ENCODE results near the gene AP1M2. TPM values are rescaled to one million over a fixed set of nuclear protein-coding genes. Genes with fewer than 3 reads are reported as not detected.

Gene AP1M2
- total RNA-seq, 2 donors from 2014 or later, result 149 to 172 TPM

- Histone ChIP-seq H3K4me1 (no peaks in the 10 kb centered on the region), H3K4me3 (no peak overlapping the region), H3K9me3 (no peaks in the 10 kb centered on the region), H3K27ac (no peak overlapping the region), H3K36me3 (peaks cover 5% of the 10 kb centered on the region), H3K27me3 (no peaks in the 10 kb centered on the region), H3K9ac (ENCODE audit: low read depth in 2 of 2, low read length in 2 of 2) (no peak overlapping the region)
- DNase-seq, result no peak
- no peak for TF ChIP-seq CTCF (IDR thresholded peaks at IDR 0.05)
- intact Hi-C loops (cut with DNase I), result no loop called here
These were observed 27.0 kb downstream of the AP1M2 start for GRCh38 chr19:10560154-10560553.

GRCh38 chr19:10557603-10558197, 29.4 kb downstream of the AP1M2 start:
- no peak for TF ChIP-seq CTCF (IDR thresholded peaks at IDR 0.05)
- H3K9ac ChIP-seq (ENCODE audit: low read depth in 2 of 2, low read length in 2 of 2), result no peak overlapping the region
- no peak for DNase-seq
- H3K9me3 ChIP-seq, result no peaks in the 10 kb centered on the region
- H3K27me3 ChIP-seq, result no peaks in the 10 kb centered on the region
- peaks cover 2% of the 10 kb centered on the region for H3K4me1 ChIP-seq
- H3K4me3 ChIP-seq, result no peak overlapping the region
- peaks cover 5% of the 10 kb centered on the region for H3K36me3 ChIP-seq
- H3K27ac ChIP-seq, result no peak overlapping the region
- intact Hi-C loops (cut with DNase I), result no loop called here

- Histone ChIP-seq H3K9me3 (no peaks in the 10 kb centered on the region), H3K27ac (no peak overlapping the region), H3K27me3 (no peaks in the 10 kb centered on the region), H3K36me3 (peaks cover 5% of the 10 kb centered on the region), H3K4me1 (peaks cover 5% of the 10 kb centered on the region), H3K4me3 (no peak overlapping the region), H3K9ac (ENCODE audit: low read depth in 2 of 2, low read length in 2 of 2) (no peak overlapping the region)
- no peak for TF ChIP-seq CTCF (IDR thresholded peaks at IDR 0.05)
- intact Hi-C loops (cut with DNase I), result no loop called here
- no peak for DNase-seq
These were observed 31.5 kb downstream of the AP1M2 start for GRCh38 chr19:10555610-10555973.

GRCh38 chr19:10554760-10555609, 32.1 kb downstream of the AP1M2 start:
- Histone ChIP-seq H3K9ac (ENCODE audit: low read depth in 2 of 2, low read length in 2 of 2) (no peak overlapping the region), H3K4me3 (no peak overlapping the region), H3K27me3 (no peaks in the 10 kb centered on the region), H3K9me3 (no peaks in the 10 kb centered on the region), H3K4me1 (peaks cover 5% of the 10 kb centered on the region), H3K36me3 (peaks cover 8% of the 10 kb centered on the region), H3K27ac (no peak overlapping the region)
- intact Hi-C loops (cut with DNase I), result no loop called here
- no peak for TF ChIP-seq CTCF (IDR thresholded peaks at IDR 0.05)
- no peak for DNase-seq

GRCh38 chr19:10553943-10554381, 33.1 kb downstream of the AP1M2 start:
- Histone ChIP-seq H3K27me3 (no peaks in the 10 kb centered on the region), H3K9me3 (no peaks in the 10 kb centered on the region), H3K36me3 (peaks cover 7% of the 10 kb centered on the region), H3K27ac (peak overlapping the region; percentile 32), H3K9ac (ENCODE audit: low read depth in 2 of 2, low read length in 2 of 2) (no peak overlapping the region), H3K4me1 (peaks cover 5% of the 10 kb centered on the region), H3K4me3 (no peak overlapping the region)
- no peak for TF ChIP-seq CTCF (IDR thresholded peaks at IDR 0.05)
- peak; percentile 33 for DNase-seq
- intact Hi-C loops (cut with DNase I), result no loop called here
